NCI-H2081 treated with DMSO at 0.1 percent for 48 hours (cell line): ENCODE data around the gene FOXC1.

Experiments
- DNase-seq: peaks from one replicate; lab custom pipeline; 2025; lab: John Stamatoyannopoulos, UW

FOXC1 gene

DNA sequence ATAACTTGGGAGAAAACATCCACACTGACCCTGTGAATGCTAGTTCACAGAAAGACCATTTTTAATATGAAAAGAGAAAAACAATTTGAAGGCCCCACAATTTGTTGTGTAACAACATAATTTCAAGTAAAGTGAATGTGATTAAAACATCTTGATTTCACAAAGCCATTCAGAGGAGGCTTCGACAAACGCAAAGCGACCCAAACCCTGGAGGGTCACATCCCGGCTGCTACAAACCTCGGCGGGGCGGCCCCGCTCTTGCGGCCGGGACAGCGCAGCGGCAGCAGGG lies 14.0 kb downstream of the FOXC1 start:
- no peak for DNase-seq

- no peak for DNase-seq
Measured at GRCh38 chr6:1624058-1624850, 14.5 kb downstream of the FOXC1 start.

DNA sequence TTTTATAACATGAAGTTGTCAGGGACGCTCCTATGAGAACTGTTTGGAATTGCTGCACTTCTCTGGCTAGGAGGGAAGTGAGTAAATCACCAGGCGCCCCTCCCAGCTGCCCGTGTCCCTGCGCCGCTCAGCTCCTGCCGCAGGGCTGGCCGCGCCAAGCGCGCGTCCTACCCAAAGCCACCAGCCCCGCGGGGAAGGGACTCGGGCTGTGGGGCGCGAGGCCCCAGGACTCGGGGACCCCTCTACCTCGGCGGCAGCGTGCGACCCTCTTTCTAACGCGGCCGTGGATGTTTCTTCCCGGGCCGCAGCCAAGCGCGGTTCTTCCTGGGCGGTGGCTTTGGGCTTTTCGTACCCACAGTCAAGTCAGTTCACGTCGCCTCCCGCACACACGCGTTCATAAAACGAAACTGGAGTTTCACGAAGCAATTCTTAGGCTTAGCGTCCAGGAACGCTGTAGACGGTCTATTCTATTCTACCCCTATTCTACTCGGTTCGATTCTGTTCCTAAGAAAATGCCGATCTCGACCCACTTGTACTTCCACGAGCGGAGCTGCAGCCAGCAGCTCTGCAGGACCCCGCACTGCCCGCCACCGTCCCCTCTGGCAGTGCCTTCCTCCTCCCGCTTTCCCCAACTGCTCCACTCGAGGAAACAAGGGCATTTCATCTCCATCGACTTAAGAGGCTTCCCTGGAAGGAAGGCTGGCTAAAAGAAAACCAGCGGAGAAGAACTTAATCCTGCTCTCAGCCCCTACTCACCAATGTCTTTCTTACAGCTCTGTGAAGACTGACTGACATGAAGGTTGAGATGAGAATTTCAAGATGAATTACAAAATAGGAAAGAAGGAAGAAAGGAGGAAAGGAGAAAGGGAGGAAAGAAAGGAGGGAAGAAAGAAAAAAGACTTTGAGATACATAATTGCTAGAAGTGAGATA lies 15.4 kb downstream of the FOXC1 start:
- no peak for DNase-seq

DNA sequence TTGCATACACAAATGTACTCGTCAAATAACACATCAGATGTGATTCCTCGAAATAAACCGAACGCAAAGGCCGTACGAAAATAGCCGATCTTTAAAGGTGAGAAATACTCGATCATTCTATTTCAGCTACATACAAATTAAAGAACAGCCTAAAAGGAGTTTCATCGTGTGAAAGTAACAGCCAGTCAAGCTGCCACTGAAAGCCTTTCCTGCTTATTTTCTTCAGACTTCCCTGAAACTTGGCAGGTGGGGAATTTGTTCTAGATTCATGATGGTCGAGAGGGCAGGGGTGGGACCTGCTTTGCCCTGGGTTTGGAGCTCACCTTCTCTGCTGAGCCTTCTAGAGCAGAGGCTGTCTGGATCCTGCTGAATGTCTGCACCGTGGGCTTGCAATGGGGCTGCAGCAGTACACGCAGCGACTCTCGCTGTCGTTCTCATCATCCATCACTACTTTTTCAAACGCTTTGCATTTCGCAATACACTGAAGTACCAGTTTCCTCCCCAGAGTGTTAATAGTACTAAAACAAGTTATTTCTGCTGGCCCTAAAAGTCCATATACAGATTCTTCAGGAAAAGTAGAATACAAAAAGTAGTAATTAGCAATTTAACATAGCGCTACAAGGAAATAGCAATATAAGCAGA lies 16.2 kb downstream of the FOXC1 start:
- no peak for DNase-seq

- no peak for DNase-seq
Measured at GRCh38 chr6:1626481-1626880, 16.8 kb downstream of the FOXC1 start.

- DNase-seq = no peak
Measured at GRCh38 chr6:1627827-1628560, 18.3 kb downstream of the FOXC1 start.

GRCh38 chr6:1629316-1629715 lies 19.6 kb downstream of the FOXC1 start:
- no peak for DNase-seq

GRCh38 chr6:1630212-1630770 lies 20.6 kb downstream of the FOXC1 start:
- no peak for DNase-seq

GRCh38 chr6:1630771-1631217 lies 21.1 kb downstream of the FOXC1 start:
- no peak for DNase-seq

GRCh38 chr6:1631251-1631650 lies 21.5 kb downstream of the FOXC1 start:
- DNase-seq = no peak

DNA sequence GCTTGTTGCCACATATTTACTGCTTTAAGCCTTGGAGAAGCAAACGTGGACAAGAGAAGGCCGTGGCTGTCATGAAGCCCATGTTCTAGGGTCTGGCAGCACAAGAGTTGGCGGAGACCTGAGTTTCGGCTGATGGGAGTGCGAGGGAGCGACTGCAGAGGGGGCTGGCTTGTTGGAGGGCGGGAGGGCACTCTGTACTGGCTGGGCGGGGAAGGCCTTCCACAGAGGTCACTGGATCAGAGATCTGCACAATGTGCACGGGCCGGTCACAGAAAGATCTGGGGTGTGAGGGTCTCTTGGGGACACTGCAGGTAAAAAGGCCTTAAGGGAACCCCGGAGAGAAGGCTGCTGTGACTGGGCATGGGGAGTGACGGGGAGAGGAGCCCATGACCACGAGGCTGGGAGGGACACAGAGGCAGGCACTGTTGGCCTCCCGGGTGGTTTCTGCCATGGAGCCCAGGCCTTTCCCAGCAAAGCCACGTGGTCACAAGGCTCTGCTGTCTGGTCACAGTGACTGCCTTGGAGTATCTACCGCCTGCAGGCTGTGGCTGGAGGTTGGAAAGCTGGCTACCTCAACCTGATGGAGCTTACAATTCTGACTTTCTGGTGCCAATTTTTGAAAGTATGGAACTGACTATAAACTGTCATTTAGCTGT lies 23.8 kb downstream of the FOXC1 start:
- DNase-seq = no peak

GRCh38 chr6:1634081-1634480 lies 24.4 kb downstream of the FOXC1 start:
- DNase-seq = no peak

- DNase-seq = no peak
Measured at GRCh38 chr6:1635305-1636010, 25.7 kb downstream of the FOXC1 start.

DNA sequence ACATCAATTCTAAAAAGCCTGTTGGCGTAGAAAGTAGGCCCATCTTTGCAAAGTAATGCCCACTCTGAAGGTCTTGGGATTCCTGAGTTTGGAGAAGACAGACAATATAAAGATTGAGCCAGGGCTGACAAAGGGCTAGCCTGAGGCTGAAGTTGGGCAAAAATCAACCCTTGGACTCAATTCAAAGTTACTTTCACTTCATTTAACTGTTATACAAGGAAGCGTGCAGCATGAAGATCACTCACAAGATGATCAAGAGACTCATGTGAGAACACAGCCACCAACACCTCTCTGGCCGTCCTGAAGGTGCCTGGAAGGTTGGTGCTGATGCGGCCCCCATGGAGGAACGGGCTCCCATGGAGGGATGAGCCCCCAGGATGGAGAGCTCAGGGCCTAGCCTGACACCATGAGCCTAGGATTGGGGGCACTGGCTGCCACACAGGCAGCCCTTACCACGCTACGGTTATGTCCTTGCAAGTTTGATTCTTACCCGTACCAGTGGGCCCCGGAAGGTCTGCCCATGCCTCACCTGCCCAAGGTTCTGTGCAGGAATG lies 26.6 kb downstream of the FOXC1 start:
- no peak for DNase-seq

DNA sequence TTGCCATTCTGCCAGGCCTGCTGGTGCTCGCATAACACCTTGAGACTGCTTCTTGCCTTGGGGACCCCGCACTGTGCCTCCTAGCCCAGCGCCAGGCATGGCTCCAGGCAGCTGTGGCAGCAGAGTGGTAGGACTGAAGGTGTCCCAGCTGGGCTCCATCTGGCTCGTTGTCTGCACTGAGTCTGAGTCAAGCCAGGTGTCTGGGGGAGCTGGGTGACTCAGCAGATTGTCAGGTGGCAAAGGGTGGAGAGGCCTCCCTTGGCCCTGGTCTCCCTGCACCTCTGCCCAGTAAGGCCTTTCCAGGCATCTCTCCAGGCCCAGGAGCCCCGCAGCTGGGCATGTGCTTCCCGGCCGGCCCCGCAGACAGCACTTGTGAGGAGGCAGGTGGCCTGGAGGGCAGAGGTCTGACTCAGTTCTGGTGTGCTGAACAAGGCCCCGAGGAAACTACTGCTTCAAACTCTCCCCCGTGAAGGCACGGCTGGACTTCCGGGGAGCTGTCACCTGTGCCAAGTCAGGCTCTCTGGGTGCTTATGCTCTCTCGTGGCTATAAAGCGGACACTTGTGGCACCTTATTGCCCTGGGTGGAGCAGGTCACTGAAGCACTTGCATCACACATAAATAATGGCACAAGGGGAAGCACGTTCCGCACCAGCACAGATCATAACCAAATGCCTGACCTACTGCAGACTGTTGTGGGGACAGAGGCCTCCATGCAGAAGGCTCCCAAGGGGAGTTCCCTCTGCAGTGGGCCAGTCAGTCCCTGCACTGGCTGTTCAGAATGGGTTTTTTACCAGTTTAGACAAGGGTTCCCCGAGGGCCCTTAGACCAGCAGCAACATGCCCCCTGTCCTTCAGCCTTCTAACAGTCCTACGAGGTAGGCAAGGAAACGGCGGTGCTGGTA lies 27.5 kb downstream of the FOXC1 start:
- no peak for DNase-seq

GRCh38 chr6:1639430-1639829 lies 29.7 kb downstream of the FOXC1 start:
- DNase-seq = no peak

DNA sequence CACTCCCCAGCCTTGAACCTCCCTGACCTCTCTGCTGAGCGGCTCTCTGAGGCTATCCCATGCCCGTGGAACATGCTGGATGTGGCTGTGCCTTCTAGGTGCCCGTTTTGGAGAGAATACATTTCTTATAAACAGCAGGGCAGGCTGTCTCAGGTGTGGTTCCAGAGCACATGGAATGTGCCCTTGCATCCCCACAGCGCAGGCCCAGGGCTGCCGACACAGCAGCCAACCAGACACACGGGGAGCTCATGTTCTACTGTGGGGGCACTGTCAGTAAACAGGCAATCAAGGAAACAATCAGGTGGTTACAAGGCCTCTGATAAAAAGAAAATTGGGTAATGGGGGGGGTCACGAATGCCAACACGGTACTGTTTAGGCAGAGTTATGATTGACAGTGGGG lies 30.8 kb downstream of the FOXC1 start:
- DNase-seq = no peak

DNA sequence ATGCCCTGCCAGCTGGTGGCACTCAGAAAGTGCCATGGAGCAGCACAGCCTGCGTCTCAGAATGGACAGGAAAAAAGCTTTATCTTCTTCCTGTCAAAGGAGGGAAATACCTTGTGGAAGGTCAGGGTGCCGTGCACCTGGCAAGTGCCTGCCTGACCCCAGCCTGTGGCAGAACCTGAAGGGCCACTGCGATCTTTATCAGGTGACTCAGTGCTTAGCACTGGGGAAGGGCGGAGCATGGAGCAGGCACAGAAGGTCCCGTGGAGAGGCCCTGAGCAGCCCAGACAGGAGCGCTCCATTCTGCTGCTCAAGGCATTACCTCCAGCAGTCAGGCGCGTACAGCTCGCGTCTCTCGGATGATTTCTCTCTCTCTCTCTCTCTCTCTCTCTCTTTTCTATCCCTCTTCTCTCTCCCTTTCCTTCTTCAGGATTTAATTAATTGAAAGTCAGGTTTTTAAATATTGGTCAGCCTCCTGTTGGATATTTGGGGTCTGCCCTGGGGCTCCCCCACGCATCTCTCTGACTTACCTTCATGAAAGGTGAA lies 31.7 kb downstream of the FOXC1 start:
- DNase-seq = no peak

GRCh38 chr6:1643111-1643510 lies 33.4 kb downstream of the FOXC1 start:
- no peak for DNase-seq
